HG03575 (cell line): ENCODE data around the gene CLCN7.

Source experiments
- ATAC-seq: cut with Tn5 transposase; IDR thresholded peaks from one replicate; pipeline ENCODE4 v1.9.1; 2021; ENCODE audit not compliant: unreplicated experiment, insufficient number of reproducible peaks, low FRiP score; ENCODE audit errors: extremely low read depth

Gene CLCN7

DNA sequence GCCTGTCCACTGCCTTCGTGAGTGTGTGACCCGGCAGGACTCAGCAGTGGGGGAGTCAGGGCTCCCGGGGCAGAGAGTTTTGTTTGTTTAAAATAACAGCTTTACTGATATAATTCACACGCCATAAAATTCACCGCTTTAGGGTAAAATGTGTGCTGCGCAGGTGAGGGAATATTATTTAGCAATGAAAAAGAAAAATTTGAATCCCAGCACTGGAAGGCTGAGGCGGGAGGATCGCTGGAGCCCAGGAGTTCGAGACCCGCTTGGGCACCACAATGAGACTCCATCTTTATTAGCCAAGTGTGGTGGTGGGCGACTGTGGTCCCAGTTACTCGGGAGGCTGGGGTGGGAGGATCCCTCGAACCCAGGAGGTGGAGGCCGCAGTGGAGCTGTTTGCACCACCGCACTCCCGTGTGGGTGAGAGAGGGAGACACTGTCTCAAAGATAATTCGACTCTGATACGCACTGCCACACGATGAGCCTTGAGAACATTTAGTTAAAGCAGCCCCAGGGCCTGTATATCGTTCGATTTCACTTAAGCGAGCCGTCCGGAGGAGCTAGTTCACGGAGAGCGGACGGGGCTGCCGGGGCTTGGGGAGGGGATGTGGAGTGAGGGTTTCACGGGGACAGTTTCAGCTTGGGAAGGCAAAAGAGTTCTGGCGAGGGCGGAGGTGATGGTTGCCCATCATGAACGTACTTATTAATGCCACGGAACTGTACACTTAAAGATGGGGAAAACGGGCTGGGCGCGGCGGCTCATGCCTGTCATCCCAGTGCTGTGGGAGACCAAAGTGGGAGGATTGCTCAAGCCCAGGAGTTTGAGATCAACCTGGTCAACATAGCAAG lies 28.5 kb upstream of the CLCN7 start:
- ATAC-seq = no peak

DNA sequence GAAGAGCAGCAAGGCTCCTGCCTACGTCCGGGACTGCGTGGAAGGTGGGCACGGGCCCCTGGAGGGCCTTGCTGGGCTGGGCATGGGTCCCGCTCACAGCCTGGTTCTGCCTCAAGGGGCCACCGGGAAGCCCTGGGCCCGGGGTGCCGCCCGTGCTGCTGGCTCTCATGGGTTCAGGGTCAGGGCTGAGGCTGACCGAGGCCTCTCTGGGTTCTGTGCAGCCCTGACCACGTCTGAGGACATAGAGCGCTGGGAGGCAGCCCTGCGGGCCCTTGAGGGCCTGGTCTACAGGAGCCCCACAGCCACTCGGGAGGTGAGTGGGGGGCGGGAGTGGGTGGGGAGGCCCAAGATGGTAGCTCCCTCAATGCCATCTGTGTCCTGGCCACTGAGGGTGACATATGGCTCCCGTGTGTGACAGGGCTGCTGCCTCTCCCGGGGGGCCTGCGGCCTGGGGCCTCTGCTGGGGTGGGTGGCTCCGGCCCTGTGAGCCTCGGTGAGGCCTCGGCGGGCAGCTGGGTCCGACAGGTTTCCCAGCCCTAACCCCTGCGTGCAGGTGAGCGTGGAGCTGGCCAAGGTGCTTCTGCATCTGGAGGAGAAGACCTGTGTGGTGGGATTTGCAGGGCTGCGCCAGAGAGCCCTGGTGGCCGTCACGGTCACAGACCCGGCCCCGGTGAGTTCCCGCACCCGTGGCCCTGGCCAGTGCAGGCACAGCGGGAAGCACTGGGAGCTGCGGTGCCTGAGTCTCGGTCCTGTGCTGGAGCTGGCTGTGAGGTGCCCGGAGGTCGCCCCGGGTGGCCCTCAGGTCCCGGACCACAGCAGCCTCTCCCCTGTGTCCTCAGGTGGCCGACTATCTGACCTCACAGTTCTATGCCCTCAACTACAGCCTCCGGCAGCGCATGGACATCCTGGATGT lies 27.5 kb upstream of the CLCN7 start:
- ATAC-seq = no peak

DNA sequence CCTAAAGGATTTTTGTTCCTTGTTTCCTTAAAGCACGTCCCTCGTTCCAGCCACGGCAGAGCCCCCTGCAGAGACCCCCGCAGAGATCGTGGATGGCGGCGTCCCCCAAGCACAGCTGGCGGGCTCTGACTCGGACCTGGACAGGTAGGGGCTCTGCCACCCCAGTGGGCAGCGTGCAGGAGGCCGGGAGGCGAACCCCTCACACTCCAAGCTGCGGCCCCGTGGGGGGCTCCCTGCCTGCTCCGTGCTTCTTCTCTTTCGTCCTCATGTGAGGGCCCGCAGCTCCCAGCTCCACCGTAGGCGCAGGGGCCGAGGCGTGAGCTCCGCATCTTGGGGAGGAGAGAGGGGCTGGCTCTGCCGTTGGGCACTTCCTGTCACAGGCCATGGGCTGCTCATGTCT lies 26.8 kb upstream of the CLCN7 start:
- no peak for ATAC-seq

DNA sequence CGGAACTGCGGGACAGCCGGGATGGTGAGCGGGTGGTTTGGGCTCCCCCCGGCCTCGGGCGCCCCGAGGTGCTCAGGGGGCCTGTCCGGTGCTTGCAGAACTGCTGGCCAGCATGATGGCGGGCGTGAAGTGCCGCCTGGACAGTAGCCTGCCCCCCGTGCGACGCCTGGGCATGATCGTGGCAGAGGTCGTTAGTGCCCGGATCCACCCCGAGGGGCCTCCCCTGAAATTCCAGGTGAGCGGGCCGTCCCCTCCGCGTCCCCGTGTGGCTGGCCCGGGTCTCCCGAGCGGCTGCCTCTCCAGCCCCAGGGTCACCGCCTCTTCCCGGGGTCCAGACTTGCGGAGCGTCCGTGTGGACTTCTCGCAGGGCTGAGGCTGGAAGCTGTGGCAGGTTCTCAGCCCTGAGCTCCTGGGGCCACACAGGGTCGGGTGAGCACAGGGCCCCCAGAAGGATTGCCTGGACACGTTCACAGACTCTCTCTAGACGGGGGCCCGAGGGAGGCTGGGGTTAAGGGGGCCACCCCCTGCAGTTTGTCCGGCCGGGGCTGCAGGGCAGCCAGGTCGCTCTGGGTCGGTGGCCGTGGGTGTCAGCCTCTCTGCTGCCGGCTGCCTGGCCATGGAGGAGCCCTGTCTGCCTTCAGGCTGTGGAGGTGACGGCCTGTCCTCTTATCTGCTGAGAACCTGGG lies 25.8 kb upstream of the CLCN7 start:
- no peak for ATAC-seq

DNA sequence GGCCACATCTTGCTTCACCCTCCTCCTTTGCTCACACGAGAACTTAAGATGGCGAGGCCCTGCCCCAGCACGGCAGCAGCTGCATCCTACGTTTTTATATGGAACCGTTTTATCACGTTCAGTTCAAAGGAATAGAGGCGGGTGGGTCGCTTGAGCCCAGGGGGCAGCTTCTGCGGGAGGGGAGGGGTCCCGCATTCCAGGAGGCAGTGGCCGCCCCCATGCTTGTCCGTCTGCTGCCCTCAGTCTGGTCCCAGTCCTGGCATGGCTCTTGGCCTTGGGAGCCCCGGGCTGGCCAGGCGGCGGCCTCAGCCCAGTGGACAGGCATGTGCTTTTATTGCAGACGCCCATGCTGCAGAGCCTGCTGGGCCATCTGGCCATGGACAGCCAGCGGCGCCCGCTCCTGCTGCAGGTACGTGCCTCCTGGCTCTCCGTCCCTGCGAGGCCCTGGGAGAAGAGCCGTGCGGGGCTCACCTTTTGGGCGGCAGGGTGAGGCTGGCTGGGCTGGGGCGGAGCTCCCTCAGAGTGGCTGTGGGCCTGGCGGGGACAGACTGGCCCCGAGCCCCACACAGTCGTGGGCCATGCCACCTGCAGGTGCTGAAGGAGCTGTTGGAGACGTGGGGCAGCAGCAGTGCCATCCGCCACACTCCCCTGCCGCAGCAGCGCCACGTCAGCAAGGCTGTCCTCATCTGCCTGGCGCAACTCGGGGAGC lies 25.1 kb upstream of the CLCN7 start:
- ATAC-seq = no peak

DNA sequence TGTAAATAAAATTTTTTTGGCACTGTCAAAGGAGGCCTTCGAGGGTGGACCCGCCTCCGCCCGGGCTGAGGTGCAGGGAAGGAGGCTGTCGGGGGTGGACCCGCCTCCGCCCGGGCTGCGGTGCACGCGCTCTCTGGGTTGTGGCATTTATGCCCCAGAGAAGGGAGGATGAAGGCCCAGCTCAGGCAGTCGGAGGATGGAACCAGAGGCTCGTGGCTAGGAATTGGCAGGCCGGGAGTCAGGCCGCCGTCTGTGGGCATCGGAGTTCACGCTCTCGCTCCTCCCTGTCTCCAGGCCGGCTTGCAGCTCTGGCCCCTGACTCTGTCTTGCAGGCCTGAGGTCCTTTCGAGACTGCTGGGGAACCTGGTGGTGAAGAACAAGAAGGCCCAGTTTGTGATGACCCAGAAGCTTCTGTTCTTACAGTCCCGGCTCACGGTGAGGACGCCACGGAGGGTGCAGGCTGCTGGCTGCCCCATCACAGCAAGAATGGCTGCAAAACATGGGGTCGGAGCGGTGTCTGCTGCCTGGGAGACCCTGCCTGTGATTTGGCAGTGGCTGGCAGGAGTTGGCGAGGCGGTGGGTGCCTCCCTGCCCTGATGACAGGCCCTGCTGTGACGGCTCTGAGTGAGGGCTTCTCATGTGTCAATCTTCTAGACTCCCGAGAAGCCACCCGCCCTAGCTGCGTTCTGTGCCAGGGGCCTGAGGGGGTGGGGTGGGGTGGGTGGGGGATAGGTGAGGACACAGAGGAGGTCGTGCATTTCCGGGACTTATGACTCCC lies 24.3 kb upstream of the CLCN7 start:
- no peak for ATAC-seq

DNA sequence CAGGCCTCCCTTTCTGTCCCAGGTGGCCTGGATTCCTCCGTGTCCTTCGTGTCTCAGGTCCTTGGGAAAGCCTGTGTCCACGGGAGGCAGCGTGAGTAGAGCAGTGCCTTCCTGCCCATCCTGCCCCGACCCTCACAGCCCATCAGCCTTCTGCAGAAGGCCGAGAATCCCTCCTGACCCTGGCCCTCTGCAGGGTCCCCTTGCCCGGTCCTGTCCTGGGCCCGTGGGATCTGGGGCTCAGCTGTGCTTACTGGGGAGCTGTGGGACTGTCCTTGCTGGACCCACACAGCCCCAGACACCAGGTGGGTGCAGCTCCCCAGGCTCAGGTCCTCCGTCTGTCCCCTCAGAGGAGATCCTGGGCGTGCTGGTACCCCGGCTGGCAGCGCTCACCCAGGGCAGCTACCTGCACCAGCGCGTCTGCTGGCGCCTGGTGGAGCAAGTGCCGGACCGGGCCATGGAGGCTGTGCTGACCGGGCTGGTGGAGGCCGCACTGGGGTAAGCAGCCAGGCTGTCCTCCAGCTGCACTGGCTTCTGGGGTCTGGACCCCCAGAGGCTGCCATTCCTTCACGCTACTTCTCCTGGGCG lies 22.3 kb upstream of the CLCN7 start:
- no peak for ATAC-seq

DNA sequence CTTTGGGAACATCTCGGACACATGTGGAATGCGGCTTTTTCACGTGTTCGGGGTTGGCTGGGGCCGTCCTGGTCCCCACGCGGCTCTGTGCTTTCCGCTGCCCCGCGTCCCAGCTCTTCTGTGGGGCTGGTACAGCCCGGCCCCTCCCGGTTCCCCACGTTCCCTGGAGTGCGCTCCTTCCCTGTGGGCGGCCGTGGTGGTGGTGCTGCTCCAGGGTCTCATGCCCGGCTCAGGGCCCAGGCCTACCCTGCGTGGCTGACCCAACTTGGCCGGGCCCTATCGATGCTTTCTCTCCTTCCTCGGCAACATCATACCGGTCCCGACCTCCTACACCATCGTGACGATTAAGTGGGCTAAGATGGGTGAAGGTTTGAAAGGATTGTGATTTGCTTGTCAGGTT lies 21.6 kb upstream of the CLCN7 start:
- ATAC-seq = no peak

DNA sequence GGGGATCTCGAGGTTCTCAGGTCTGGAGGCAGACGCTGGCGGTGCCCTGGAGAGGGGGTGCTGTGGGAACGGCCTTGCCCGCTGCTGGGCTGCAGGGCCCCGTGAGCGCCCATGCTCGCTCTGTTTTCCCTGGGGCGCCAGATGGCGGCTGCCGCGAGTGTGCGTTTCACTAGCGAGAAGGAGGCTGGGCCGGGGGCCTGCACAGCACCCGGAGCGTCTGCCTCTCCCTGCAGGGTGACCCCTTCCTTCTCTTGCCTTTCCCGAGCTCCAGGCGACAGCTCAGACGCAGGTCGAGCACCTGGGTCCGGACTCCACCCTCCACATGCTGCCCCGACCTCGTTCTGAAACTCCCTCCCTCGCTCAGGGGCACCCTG lies 21.0 kb upstream of the CLCN7 start:
- ATAC-seq = no peak

DNA sequence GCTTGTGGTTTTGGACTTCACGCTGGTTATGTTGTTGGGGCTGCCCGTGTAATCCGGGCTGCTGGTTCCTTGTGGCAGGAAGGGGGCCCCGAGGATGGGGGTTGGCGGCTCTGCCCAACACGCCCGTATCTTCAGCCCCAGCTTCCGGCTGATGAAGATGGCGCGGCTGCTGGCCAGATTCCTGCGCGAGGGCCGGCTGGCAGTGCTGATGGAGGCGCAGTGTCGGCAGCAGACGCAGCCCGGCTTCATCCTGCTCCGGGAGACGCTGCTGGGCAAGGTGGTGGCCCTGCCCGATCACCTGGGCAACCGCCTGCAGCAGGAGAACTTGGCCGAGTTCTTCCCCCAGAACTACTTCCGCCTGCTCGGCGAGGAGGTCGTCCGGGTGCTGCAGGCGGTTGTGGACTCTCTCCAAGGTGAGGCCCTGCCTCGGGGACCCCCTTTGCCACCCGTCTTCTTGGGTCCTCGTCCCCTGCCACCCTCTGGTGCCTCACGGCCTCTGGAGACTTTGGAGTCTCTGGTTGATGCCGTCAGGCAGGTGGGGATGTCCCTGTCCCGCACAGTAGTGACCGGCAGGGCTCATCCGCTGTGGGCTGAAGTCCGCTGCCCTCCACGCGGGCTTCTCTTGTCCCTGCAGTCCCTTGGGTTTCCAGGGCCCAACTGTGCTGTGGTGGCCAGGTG lies 20.5 kb upstream of the CLCN7 start:
- no peak for ATAC-seq

DNA sequence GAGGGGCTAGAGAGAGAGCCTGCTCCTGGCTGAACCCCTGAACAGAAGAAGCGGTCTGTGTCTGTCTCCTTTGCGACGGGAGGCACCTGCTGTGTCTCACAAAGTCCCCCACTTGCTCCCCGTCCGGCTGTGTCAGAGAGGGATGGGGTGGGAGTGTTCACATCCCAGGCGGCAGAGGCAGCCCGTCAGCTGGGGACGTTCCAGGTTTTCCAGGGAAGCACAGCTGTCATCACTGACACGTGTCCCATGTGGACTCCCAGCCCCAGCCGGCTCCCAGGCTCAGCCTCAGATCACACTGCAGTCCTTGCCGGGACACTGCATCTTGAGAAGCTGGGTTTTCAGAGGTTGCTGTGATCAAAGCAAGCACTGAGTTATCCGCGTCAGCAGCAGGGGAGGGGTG lies 19.9 kb upstream of the CLCN7 start:
- no peak for ATAC-seq

DNA sequence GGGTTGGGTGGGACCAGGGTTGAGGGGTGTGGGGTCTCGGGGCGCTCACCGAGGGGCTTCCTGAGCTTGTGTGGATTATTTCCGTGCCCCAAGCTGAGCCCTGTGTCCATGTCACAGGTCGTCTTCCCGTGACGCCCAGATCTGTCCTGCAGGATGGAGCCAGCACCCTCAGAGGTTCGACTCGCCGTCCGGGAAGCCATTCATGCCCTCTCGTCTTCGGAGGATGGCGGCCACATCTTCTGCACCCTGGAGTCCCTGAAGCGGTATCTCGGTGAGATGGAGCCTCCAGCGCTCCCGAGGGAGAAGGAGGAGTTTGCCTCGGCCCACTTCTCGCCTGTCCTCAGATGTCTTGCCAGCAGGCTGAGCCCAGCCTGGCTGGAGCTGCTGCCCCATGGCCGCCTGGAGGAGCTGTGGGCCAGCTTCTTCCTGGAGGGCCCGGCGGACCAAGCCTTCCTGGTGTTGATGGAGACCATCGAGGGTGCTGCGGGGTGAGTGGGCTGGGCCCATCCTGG lies 19.4 kb upstream of the CLCN7 start:
- ATAC-seq = no peak

DNA sequence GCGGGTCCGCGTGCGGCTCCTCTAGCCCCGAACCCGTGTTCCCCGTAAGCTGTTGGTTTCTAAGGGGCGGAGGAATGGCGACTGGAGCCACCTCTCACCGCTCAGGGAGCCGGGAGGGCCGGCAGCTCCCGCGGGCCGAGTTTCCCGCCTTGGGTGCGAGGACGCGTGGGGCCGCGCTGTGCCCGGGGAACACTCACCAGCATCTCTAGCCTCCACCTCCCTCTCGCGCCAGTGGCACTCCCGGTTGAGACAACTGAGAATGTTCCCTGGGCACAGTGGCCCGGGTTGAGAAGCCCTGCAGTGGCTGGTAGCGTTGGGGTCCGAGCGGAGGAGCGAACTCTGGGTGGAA lies 18.9 kb upstream of the CLCN7 start:
- no peak for ATAC-seq

DNA sequence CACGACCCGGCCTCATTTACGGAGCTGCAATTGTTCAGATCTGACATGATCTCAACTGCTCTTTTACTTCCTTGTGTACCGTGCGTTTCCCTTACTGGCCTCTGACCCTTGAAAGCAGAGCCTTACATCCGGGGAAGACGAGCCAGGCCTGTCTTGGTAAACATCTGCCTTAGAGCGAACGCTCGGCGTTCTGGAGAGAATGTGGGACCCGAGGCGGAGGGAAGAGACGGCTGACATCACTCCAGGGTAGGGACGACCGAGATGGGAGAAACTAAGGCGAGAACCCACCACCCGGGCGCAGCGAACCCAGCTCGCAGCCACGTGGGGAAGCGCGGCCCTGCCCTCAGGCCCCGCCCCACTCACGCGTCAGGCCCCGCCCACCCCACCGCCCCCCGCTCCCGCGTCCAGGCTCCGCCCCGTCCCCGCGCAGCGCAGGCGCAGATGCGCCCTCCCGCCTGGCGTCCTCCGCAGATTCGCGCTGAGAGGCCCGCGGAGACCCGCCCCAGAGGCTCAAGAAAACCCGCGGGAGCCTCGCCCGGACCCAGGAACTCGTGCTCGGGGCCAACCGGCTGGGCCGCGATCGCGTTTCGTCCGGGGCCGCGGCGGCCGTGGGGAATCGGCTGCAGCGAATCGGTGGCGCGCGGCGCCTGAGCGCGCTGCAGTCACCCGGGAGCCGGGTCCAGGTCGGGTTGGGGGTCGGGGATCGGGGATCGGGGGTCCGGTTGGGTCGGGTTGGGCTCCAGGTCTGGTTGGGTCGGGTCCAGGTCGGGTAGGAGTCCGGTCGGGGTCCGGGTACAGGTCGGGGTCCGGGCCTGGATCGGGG lies 18.3 kb upstream of the CLCN7 start, which contains the start of gene TELO2:
Gene TELO2 (plus strand): TSS at position 438 of the 823 bp plus-strand sequence. CDS start 922 bp downstream, outside the sequence.
- no peak for ATAC-seq

DNA sequence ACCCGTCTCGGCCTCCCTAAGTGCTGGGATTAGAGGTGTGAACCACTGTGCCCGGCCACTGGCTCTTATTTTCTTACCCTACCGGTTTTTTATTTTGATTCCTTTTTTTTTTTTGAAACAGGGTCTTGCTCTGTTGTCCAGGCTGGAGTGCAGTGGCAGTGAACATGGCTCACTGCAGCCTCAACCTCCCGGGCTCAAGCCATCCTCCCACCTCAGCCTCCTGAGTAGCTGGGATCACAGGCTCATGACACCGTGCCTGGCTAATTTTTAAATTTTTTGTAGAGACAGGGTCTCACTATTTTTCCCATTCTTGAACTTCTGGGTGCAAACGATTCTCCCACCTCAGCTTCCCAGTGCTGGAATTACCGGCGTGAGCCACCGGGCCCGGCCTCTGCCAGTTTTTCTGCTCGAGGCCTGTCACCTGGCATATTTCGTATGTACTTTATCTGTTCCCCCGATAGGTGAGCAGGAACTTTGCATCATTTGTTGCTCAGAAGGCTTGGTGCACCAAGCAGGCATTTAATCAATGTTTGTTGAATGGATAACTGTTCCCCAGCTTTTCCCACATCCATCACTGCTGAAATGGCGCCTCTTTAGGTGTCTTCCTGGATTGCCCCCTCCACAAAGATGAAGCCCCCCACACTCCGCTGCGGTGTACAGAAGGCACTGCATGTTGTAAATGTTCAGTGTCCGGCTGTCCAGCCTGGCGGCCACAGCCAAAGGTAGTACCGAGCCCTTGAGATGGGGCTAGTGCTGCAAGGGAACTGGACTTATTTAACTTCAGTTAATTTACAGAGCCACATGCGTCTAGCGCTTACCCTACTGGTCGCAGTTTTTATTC lies 17.5 kb upstream of the CLCN7 start:
- ATAC-seq = no peak

DNA sequence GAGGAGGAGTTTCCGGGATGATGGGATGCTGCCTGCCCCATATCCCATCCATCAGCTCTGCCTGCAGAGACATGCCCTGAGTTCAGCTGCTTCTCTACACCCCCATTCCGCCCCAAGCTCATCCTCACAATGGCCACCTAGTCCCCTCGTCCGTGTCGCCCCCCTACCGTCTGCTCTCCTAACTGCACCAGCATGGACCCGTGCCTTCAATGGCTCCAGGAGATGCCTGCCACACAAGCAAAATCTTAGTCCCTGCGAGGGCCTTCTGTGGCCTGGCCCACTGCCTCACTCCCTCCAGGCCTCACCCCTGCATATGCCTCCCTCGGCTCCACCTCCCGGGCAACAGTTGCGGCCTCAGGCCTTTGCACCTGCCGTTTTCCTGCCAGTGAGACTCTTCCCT lies 16.5 kb upstream of the CLCN7 start:
- no peak for ATAC-seq
